NOMO-1 treated with dmso at 0.1 percent for 144 hours (cell line): ENCODE results near the gene MTTP.
"Not testable (repeated sequence)": the region's sequence is repeated elsewhere in the genome, so short reads cannot be mapped to it uniquely, and the experiment has no call there.

ENCODE experiments used
- DNase-seq: peaks from one replicate; lab custom pipeline; 2025; ENCODE audit not compliant: unreplicated experiment; lab: John Stamatoyannopoulos, UW

The MTTP gene

GRCh38 chr4:99574530-99575324 lies at the start of gene MTTP:
TSS of gene MTTP (plus strand) at chr4:99574824. CDS start at chr4:99574910, 86 bp downstream.
- DNase-seq = no peak

- no peak for DNase-seq
Observed at GRCh38 chr4:99529228-99529627, 45.4 kb upstream of the MTTP start.

GRCh38 chr4:99529956-99530355 lies 44.7 kb upstream of the MTTP start:
- no peak for DNase-seq

- DNase-seq = not testable (repeated sequence)
Observed at GRCh38 chr4:99534699-99535098, 39.9 kb upstream of the MTTP start.

GRCh38 chr4:99536271-99536670 lies 38.4 kb upstream of the MTTP start:
- DNase-seq = no peak

- no peak for DNase-seq
Observed at GRCh38 chr4:99536848-99537247, 37.8 kb upstream of the MTTP start.

GRCh38 chr4:99537674-99538073 lies 37.0 kb upstream of the MTTP start:
- no peak for DNase-seq

- DNase-seq = no peak
Observed at GRCh38 chr4:99540277-99540939, 34.2 kb upstream of the MTTP start.

GRCh38 chr4:99552872-99553271 lies 21.8 kb upstream of the MTTP start:
- no peak for DNase-seq

- DNase-seq = peak; percentile 93
Observed at GRCh38 chr4:99563310-99564186, 11.1 kb upstream of the MTTP start, which contains the start of gene TRMT10A. TSS of gene TRMT10A (minus strand) at chr4:99564039. CDS start at chr4:99559338, 4,701 bp downstream.

GRCh38 chr4:99564921-99565320 lies 9.7 kb upstream of the MTTP start:
- no peak for DNase-seq

- no peak for DNase-seq
Observed at GRCh38 chr4:99571883-99572282, 2.7 kb upstream of the MTTP start.

GRCh38 chr4:99572527-99573240 lies 1.9 kb upstream of the MTTP start:
- no peak for DNase-seq

- no peak for DNase-seq
Observed at GRCh38 chr4:99573735-99574368, 772 bp upstream of the MTTP start.

GRCh38 chr4:99578714-99579113 lies 4.1 kb downstream of the MTTP start:
- DNase-seq = no peak

- DNase-seq = no peak
Observed at GRCh38 chr4:99585516-99585915, 10.9 kb downstream of the MTTP start.

GRCh38 chr4:99586322-99586721 lies 11.7 kb downstream of the MTTP start:
- DNase-seq = no peak

GRCh38 chr4:99586797-99587196 lies 12.2 kb downstream of the MTTP start:
- no peak for DNase-seq

GRCh38 chr4:99587309-99587708 lies 12.7 kb downstream of the MTTP start:
- no peak for DNase-seq

- DNase-seq = no peak
Observed at GRCh38 chr4:99587803-99588202, 13.2 kb downstream of the MTTP start.
